ENCODE data around the gene CHIT1. TPM values are rescaled to one million over a fixed set of nuclear protein-coding genes. Genes with fewer than 3 reads are reported as not detected.

CHIT1 gene
- polyA plus RNA-seq, 1 of the 3 experiments (the other 2 are of a cell fraction) = not detected

DNA sequence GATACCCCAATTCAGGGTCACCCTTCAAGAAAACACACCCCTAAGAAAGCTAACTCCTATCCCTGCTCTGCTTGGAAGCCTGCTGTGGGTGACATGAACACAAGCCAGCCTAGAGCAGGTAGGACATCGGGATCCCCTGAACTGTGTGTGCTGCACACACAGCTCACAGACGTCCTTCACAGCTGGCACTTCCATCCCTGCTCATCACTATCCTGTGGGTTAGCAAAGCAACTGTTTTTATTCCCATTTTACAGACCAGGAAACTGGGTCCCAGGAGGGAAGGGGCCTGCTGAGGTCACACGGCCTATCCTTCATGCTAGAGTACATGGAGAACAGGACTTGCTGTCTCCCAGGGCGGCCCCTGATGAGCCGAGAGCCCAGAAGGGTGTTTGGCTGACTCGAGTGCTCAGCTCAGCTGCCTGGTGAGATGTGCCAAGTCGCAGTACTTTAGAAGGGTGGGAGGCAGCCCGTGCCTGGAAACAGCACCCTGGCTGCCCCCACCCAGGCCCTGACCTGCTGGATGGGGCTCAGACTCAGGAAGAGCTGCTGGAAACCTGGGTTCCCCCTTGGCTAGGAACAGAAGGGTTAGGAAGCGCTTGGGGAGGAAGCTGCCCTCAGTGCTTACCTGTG is 47.6 kb upstream of the CHIT1 start (continued):
- TF ChIP-seq MXI1 (IDR thresholded peaks at IDR 0.05; ENCODE audit: low read depth, low read length) (no peak), MAX (IDR thresholded peaks at IDR 0.05; ENCODE audit: low read depth) (no peak), GATA2 (CRISPR knock-in tag; IDR thresholded peaks at IDR 0.05) (no peak), ZBTB33 (IDR thresholded peaks at IDR 0.05; ENCODE audit: borderline replicate concordance, low read depth) (no peak)

- H4K20me1 ChIP-seq (ENCODE audit: insufficient read depth) = no peaks in the 10 kb centered on the region
- H3K9me2 ChIP-seq = no peaks in the 10 kb centered on the region
- WGBS (ENCODE audit: low lambda C conversion rate) = 76% methylated on average over 5 of the region's 5 CpGs
- ChIA-PET CTCF (interaction anchor here (1.2 to 31.2 kb wide), 5 partner anchors 7 to 164 kb away, joined by 3 to 817 read pairs (median 29); partner anchors contain the start of gene FMOD), POLR2A (no interaction called here)
- no peak for TF ChIP-seq GATA2 (CRISPR knock-in tag; IDR thresholded peaks at IDR 0.05)
- no peak for TF ChIP-seq NFIC (IDR thresholded peaks at IDR 0.05; ENCODE audit: borderline replicate concordance)
- no peak for TF ChIP-seq FOXJ3 (CRISPR knock-in tag; IDR thresholded peaks at IDR 0.05)
- TF ChIP-seq RFX5 (IDR thresholded peaks at IDR 0.05; ENCODE audit: low read length) = no peak
- TF ChIP-seq SMC3 (IDR thresholded peaks at IDR 0.05; ENCODE audit: low read depth, low read length) = no peak
- no peak for TF ChIP-seq PBX3 (IDR thresholded peaks at IDR 0.05)
- TF ChIP-seq EZH2phosphoT487 (IDR thresholded peaks at IDR 0.05; ENCODE audit: borderline replicate concordance, low read depth) = no peak
- TF ChIP-seq CTCF (IDR thresholded peaks at IDR 0.05) = no peak
- no peak for TF ChIP-seq NRF1 (IDR thresholded peaks at IDR 0.05; ENCODE audit: low read depth, low read length)
- no peak for TF ChIP-seq RAD21 (IDR thresholded peaks at IDR 0.05; ENCODE audit: low read length)
- no peak overlapping the region for H3K4me2 ChIP-seq
- H3K4me3 ChIP-seq (ENCODE audit: low read depth in 2 of 2, low read length in 1 of 2) = no peak overlapping the region
- peaks cover 0 to 25% of the 10 kb centered on the region in 2 experiments; a peak in 2 of 4 replicates for H3K4me1 ChIP-seq (ENCODE audit: control insufficient read depth in 1 of 2, insufficient read depth in 2 of 2, low read depth in 1 of 2, low read length in 1 of 2)
- no peak overlapping the region for H3K9ac ChIP-seq
- no peak for DNase-seq
- H2AFZ ChIP-seq (ENCODE audit: low read depth) = no peak overlapping the region
- H3K9me3 ChIP-seq = no peaks in the 10 kb centered on the region
- H3K27ac ChIP-seq (ENCODE audit: low read depth in 2 of 2, low read length in 1 of 2) = no peak overlapping the region
- H3F3A ChIP-seq (replicated peaks; ENCODE audit: insufficient read depth) = no peaks in the 10 kb centered on the region
- H3K36me3 ChIP-seq (replicated peaks in 1 of 2; ENCODE audit: control insufficient read depth in 1 of 2, insufficient read depth in 2 of 2, low read length in 1 of 2) = no peaks in the 10 kb centered on the region
- H3K27me3 ChIP-seq (ENCODE audit: insufficient read depth) = no peaks in the 10 kb centered on the region
- H3K79me2 ChIP-seq (ENCODE audit: insufficient read depth) = no peaks in the 10 kb centered on the region
These were observed 46.9 kb upstream of the CHIT1 start for GRCh38 chr1:203276408-203276807.
